AG04449 (cell line): ENCODE results near the gene SUV39H2.

Experiments used
- CTCF ChIA-PET: fragments of 350-600 bp; formaldehyde crosslinking; extraction: SDS; loops from one replicate; lab custom pipeline; 2021; ENCODE audit warnings: antibody characterized with exemption; lab: Yijun Ruan, JAX
- POLR2A ChIA-PET: fragments of 400-600, 350-600 bp; formaldehyde crosslinking; extraction: SDS; loops from one replicate; lab custom pipeline; 2020; ENCODE audit warnings: antibody characterized with exemption, inconsistent platforms; lab: Yijun Ruan, JAX
- DNase-seq: peaks from one replicate; pipeline ENCODE4 v3.0.0-alpha.2; 2010; ENCODE audit warnings: low read depth, low spot score
- H3K4me3 ChIP-seq: 2 replicates; pipeline ENCODE4 v1.5.1; 2011; ENCODE audit warnings: low read depth, mild to moderate bottlenecking, control low read depth, low read length
- TF ChIP-seq, protein P1 (sequence below): IDR thresholded peaks from one replicate; pipeline ENCODE4 v1.5.1; 2011; ENCODE audit warnings: mild to moderate bottlenecking, moderate library complexity, low read length, control low read depth, inconsistent platforms; ENCODE audit not compliant: insufficient read depth; ENCODE audit errors: missing control alignments

SUV39H2 gene

DNA sequence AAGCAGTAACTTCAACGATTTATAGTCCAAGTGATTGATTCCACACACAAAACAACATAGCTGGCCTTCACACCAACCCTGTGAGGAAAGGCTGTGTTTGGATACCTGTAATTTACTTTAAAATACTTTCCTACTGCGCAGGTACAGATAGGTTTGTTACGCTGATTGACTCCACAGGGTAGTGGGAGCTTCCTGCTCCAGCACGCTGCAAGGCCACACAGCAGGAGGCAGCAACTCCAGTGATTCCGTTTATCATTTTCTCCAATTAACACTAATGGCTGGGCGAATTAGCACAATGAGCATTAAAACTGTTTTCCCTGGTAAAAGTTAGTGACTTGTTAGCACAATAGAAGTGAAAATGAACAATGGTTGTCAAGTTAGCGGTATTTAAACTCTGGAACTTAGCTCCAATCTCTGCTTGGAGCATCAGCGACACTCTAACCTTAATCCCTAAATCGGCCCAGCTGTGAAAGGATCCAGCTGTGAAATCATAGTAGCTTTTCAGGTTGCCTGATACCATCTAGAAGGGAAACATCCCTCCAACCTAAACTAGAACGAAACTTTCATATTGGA is 74.3 kb downstream of the SUV39H2 start:
- TF ChIP-seq, protein P1, sequence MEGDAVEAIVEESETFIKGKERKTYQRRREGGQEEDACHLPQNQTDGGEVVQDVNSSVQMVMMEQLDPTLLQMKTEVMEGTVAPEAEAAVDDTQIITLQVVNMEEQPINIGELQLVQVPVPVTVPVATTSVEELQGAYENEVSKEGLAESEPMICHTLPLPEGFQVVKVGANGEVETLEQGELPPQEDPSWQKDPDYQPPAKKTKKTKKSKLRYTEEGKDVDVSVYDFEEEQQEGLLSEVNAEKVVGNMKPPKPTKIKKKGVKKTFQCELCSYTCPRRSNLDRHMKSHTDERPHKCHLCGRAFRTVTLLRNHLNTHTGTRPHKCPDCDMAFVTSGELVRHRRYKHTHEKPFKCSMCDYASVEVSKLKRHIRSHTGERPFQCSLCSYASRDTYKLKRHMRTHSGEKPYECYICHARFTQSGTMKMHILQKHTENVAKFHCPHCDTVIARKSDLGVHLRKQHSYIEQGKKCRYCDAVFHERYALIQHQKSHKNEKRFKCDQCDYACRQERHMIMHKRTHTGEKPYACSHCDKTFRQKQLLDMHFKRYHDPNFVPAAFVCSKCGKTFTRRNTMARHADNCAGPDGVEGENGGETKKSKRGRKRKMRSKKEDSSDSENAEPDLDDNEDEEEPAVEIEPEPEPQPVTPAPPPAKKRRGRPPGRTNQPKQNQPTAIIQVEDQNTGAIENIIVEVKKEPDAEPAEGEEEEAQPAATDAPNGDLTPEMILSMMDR: peak; percentile 12
- H3K4me3 ChIP-seq: peak overlapping the region; percentile 97
- ChIA-PET CTCF (interaction anchor here (0.7 to 2.4 kb wide), 7 partner anchors 19 to 416 kb away, joined by 3 to 21 read pairs (median 4); no protein-coding TSS in a partner anchor), POLR2A (interaction anchor here (1.2 kb wide), 1 partner anchor 74 kb away, joined by 3 read pairs; the partner anchor contains the start of gene SUV39H2)
- DNase-seq: no peak

DNA sequence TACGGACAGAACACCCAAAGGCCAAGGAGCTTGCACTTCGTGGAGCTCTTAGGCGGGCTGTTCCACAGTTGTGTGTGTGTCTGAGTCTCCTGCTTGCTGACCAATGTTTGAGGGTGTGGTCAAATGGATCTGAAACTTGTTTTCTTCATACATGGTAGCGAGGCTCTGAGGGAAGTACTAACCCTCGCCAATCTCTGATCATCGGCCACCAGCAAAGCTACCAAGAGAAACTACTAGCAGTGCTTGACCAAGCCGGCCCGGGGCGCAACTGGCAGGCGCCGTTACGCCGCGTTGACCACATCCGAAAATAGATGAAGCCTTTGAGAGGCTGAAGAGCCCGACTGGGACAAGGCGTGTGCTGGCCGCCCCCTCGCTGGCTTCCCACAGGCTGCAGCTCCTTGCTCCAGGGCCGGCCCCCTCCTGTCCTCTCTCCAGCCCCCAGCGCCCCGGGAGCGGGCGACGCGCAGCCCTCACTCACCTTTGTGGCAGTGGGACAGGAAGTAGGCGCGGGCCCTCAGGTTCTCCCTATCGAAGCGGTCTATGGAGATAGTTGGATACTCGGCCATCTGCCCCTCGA is 74.8 kb downstream of the SUV39H2 start:
- TF ChIP-seq, protein P1: peak; percentile 10
- POLR2A ChIA-PET: interaction anchor here (1.2 kb wide), 1 partner anchor 75 kb away, joined by 3 read pairs; the partner anchor contains the start of gene SUV39H2
- peak overlapping the region; percentile 97 for H3K4me3 ChIP-seq
- no peak for DNase-seq
- CTCF ChIA-PET: interaction anchor here (0.8 to 2.4 kb wide), 4 partner anchors 18 to 417 kb away, joined by 3 to 21 read pairs (median 4); no protein-coding TSS in a partner anchor
